Measurements from ENCODE around the gene TAF4. TPM values are rescaled to one million over a fixed set of nuclear protein-coding genes. Genes with fewer than 3 reads are reported as not detected.

The TAF4 gene
- total and polyA plus RNA-seq, 3 donors from 2014 or later, result 30.7 to 111 (median 107) TPM

DNA sequence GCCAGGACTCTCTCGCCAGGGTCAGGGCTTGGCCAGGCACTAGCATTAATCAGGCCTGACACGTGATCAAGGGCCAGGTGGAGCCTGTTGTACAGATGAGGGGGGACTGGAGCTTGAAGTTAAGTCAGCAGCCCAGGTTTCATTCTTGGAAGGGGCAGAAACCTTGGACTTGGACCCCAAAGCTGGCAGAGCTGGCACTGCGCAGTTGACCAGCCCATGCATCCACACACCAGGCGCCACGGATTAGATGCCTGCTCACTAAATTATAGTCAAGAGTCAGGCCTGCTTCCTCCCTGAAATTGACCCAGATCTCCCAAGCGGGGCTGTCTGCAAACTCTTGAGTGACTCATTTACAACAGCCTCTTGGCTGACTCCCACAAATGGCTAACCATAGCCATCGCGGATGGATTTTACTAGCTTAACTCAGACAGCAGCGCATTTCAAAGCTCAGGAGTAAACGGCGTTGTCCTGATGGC is 4.1 kb upstream of the TAF4 start:
- DNase-seq, result no peak
- H3K36me3 ChIP-seq (ENCODE audit: low read depth, missing control alignments), result no peaks in the 10 kb centered on the region
- H3K9me3 ChIP-seq, result no peaks in the 10 kb centered on the region
- H3K27me3 ChIP-seq, result no peaks in the 10 kb centered on the region
- H3K4me3 ChIP-seq, result no peak overlapping the region
- WGBS, 2 donors, result 79 to 83% methylated on average over 11 of the region's 11 CpGs
- intact Hi-C loops (cut with DNase I; ENCODE audit: low total_unique reads), result loop anchor here (5.0 kb wide), 2 partner anchors 53 to 73 kb away; partner anchors contain the start of genes LSM14B, PSMA7 and SS18L1
- no peak overlapping the region for H3K27ac ChIP-seq
- peaks cover 15% of the 10 kb centered on the region for H3K4me1 ChIP-seq
- no peak for TF ChIP-seq POLR2A (IDR thresholded peaks at IDR 0.05)
- TF ChIP-seq, protein P1, sequence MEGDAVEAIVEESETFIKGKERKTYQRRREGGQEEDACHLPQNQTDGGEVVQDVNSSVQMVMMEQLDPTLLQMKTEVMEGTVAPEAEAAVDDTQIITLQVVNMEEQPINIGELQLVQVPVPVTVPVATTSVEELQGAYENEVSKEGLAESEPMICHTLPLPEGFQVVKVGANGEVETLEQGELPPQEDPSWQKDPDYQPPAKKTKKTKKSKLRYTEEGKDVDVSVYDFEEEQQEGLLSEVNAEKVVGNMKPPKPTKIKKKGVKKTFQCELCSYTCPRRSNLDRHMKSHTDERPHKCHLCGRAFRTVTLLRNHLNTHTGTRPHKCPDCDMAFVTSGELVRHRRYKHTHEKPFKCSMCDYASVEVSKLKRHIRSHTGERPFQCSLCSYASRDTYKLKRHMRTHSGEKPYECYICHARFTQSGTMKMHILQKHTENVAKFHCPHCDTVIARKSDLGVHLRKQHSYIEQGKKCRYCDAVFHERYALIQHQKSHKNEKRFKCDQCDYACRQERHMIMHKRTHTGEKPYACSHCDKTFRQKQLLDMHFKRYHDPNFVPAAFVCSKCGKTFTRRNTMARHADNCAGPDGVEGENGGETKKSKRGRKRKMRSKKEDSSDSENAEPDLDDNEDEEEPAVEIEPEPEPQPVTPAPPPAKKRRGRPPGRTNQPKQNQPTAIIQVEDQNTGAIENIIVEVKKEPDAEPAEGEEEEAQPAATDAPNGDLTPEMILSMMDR (IDR thresholded peaks at IDR 0.05), result no peak

DNA sequence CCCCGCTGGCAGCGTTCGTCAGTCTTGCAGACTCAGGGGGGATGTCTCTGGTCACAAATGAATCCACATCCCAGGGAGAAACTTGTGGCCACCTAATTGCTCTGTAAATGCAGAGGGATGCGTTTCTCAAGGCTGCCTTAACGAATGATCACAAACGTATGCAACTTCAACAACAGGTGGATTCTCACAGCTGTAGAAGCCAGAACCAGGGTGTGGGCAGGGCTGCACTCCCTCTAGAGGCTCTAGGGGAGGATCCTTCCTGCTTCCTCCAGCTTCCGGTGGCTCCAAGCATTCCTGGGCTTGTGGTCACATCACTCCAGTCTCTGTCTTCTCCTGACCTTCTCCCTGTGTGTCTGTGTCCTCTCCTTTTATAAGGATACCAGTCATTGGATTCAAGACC is 3.3 kb upstream of the TAF4 start:
- no peak overlapping the region for H3K27ac ChIP-seq
- intact Hi-C loops (cut with DNase I; ENCODE audit: low total_unique reads), result loop anchor here (5.0 kb wide), 2 partner anchors 53 to 73 kb away; partner anchors contain the start of genes LSM14B, PSMA7 and SS18L1

DNA sequence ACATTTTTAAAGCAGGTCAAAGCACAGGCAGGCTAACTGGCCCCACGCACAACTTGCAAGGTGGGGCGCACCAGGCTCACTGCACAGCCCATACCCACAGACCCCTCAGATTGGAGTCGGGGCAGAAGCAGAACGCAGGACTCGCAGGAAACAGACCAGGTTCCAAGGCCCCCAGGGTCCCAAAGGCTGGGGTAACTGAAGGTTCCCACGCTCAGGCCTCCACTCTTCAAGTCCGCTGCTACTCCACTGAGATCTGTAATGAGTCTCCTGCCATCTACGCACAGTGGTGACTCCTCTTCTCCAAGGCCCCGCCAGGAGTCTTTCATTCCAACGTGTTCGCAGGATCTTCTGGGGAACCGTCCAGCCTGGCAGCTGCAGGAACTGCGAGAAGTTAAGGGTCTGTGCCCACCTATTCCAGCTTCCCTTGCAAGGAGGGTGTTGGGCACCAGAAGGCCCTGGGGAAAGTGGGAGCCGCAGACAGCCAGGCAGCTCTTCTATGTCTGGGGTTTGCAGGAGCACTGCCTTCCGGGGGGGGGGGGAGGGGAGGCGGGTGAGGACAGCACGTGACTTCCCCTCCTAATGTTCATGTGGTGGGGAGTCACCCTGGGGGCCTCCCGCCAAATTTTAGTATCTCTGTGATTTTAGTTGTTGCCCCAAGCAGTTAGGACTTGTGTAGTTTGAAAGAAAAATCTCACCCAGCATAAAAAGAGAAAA is 2.0 kb upstream of the TAF4 start:
- no peak for DNase-seq
- Histone ChIP-seq H3K27me3 (no peaks in the 10 kb centered on the region), H3K9me3 (no peaks in the 10 kb centered on the region), H3K36me3 (ENCODE audit: low read depth, missing control alignments) (no peaks in the 10 kb centered on the region), H3K27ac (no peak overlapping the region), H3K4me1 (peaks cover 30% of the 10 kb centered on the region), H3K4me3 (no peak overlapping the region)
- WGBS, 2 donors, result 31 to 51% methylated on average over 16 to 17 of the region's 18 CpGs
- intact Hi-C loops (cut with DNase I; ENCODE audit: low total_unique reads), result loop anchor here (5.0 kb wide), 2 partner anchors 55 to 75 kb away; partner anchors contain the start of genes LSM14B, PSMA7 and SS18L1
- no peak for TF ChIP-seq POLR2A (IDR thresholded peaks at IDR 0.05)
- TF ChIP-seq, protein P1 (IDR thresholded peaks at IDR 0.05), result no peak

More for the DNA sequence above, 3.3 kb upstream of the TAF4 start:
- no peaks in the 10 kb centered on the region for H3K36me3 ChIP-seq (ENCODE audit: low read depth, missing control alignments)
- H3K4me3 ChIP-seq, result no peak overlapping the region
- TF ChIP-seq, protein P1 (IDR thresholded peaks at IDR 0.05), result no peak
- TF ChIP-seq POLR2A (IDR thresholded peaks at IDR 0.05), result no peak
- DNase-seq, result no peak
- H3K27me3 ChIP-seq, result no peaks in the 10 kb centered on the region
- WGBS, 2 donors, result 71 to 85% methylated on average over 2 to 7 of the region's 7 CpGs
- peaks cover 17% of the 10 kb centered on the region for H3K4me1 ChIP-seq
- no peaks in the 10 kb centered on the region for H3K9me3 ChIP-seq

DNA sequence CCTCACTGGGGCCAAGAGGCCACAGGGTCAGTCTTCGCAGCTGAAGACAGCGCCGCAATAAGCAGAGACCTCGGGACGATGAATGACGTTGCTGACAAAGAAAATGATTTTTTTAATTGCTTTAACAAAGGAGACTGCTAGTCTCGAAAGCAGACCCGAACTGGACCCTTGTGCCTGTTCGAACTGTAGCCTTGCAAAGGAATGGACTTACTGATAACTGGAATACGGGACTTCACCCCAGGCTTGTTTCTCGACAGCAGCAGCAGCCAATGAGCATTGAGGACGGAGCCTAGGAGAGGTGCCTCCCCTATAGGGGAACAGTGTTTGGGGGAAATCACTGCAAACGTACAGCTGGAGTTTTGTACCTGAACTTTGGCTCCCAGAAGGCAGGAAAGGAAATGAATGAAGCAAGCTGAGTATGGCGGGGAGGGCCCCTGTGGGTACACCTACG is 1.3 kb upstream of the TAF4 start:
- Histone ChIP-seq H3K27me3 (no peaks in the 10 kb centered on the region), H3K9me3 (no peaks in the 10 kb centered on the region), H3K27ac (peak overlapping the region in 1 of 2 donors; percentile 89), H3K4me1 (peaks cover 34% of the 10 kb centered on the region), H3K4me3 (peak overlapping the region; percentile 67 to 73), H3K36me3 (ENCODE audit: low read depth, missing control alignments) (no peaks in the 10 kb centered on the region)
- DNase-seq, result peak; percentile 66
- TF ChIP-seq, protein P1 (IDR thresholded peaks at IDR 0.05), result no peak
- TF ChIP-seq POLR2A (IDR thresholded peaks at IDR 0.05), result no peak
- intact Hi-C loops (cut with DNase I; ENCODE audit: low total_unique reads), result loop anchor here (5.0 kb wide), 2 partner anchors 55 to 75 kb away; partner anchors contain the start of genes LSM14B, PSMA7 and SS18L1
- WGBS, 2 donors, result 12 to 13% methylated on average over 15 of the region's 15 CpGs

Measured in testis (tissue), 3 donors.